MM.1S (cell line): ENCODE results near the gene SLC9A4.

Experiments
- DNase-seq: peaks from one replicate; pipeline ENCODE4 v3.0.0-alpha.2; 2015
- H2AFZ ChIP-seq: fragments of 300-600 bp; sonication (generic); 2 replicates; pipeline ENCODE4 v1.6.0; 2016; ENCODE audit warnings: antibody characterized with exemption, low read length
- H3F3A ChIP-seq: fragments of 300-600 bp; sonication (generic); 2 replicates; pipeline ENCODE4 v1.6.1; 2016; ENCODE audit warnings: mild to moderate bottlenecking, antibody characterized with exemption, low read length, moderate library complexity, mixed read lengths; ENCODE audit not compliant: insufficient read depth
- H3K27ac ChIP-seq: fragments of 300-600 bp; sonication (generic); 2 replicates; pipeline ENCODE4 v1.5.1; 2016; ENCODE audit warnings: mild to moderate bottlenecking, low read length
- H3K27me3 ChIP-seq: fragments of 300-600 bp; sonication (generic); replicated peaks from 2 replicates; pipeline ENCODE4 v1.6.0; 2016; ENCODE audit warnings: low read length; ENCODE audit not compliant: insufficient read depth
- H3K36me3 ChIP-seq: fragments of 300-600 bp; sonication (generic); replicated peaks from 2 replicates; pipeline ENCODE4 v1.6.1; 2016; ENCODE audit warnings: mild to moderate bottlenecking, low read length, mixed read lengths; ENCODE audit not compliant: insufficient read depth
- H3K4me1 ChIP-seq: fragments of 300-600 bp; sonication (generic); 2 replicates; pipeline ENCODE4 v1.6.1; 2016; ENCODE audit warnings: low read length, mixed read lengths
- H3K4me2 ChIP-seq: fragments of 300-600 bp; sonication (generic); 2 replicates; pipeline ENCODE4 v1.6.0; 2016; ENCODE audit warnings: low read depth, low read length
- H3K4me3 ChIP-seq: fragments of 300-600 bp; sonication (generic); 2 replicates; pipeline ENCODE4 v1.5.1; 2016; ENCODE audit warnings: low read length, mixed read lengths
- H3K79me2 ChIP-seq: fragments of 300-600 bp; sonication (generic); 2 replicates; pipeline ENCODE4 v1.6.1; 2016; ENCODE audit warnings: mixed run types, low read length, mixed read lengths
- H3K9ac ChIP-seq: fragments of 300-600 bp; sonication (generic); 2 replicates; pipeline ENCODE4 v1.6.1; 2016; ENCODE audit warnings: low read length, mixed read lengths
- H3K9me2 ChIP-seq: fragments of 300-600 bp; sonication (generic); replicated peaks from 2 replicates; pipeline ENCODE4 v1.6.1; 2016; ENCODE audit warnings: mild to moderate bottlenecking, low read length, mixed read lengths; ENCODE audit not compliant: insufficient read depth
- H3K9me3 ChIP-seq: fragments of 300-600 bp; sonication (generic); replicated peaks from 2 replicates; pipeline ENCODE4 v1.6.1; 2016; ENCODE audit warnings: mild to moderate bottlenecking, low read length, mixed read lengths; ENCODE audit not compliant: insufficient read depth
- H4K20me1 ChIP-seq: fragments of 300-600 bp; sonication (generic); 2 replicates; pipeline ENCODE4 v1.6.1; 2016; ENCODE audit warnings: mild to moderate bottlenecking, low read length, moderate library complexity, mixed read lengths; ENCODE audit not compliant: insufficient read depth
- CTCF ChIP-seq: fragments of 300-600 bp; sonication (generic); IDR thresholded peaks from 2 replicates; pipeline ENCODE4 v1.5.1; 2016; ENCODE audit warnings: antibody characterized with exemption, low read length, mixed read lengths
- EZH2 ChIP-seq: fragments of 300-600 bp; sonication (generic); optimal IDR thresholded peaks from 2 replicates; pipeline ENCODE3; 2017; ENCODE audit warnings: low read depth, mild to moderate bottlenecking, antibody characterized with exemption, low read length, mixed read lengths
- EZH2phosphoT487 ChIP-seq: fragments of 300-600 bp; sonication (generic); IDR thresholded peaks from 2 replicates; pipeline ENCODE4 v1.6.1; 2018; ENCODE audit warnings: antibody characterized with exemption, low read length

Gene SLC9A4

GRCh38 chr2:102502576-102502975 lies 29.6 kb downstream of the SLC9A4 start:
- Histone ChIP-seq H3K36me3 (no peaks in the 10 kb centered on the region), H4K20me1 (no peaks in the 10 kb centered on the region), H2AFZ (no peak overlapping the region), H3K4me2 (no peak overlapping the region), H3K4me3 (no peak overlapping the region), H3K9ac (no peak overlapping the region), H3K9me2 (no peaks in the 10 kb centered on the region), H3K27me3 (no peaks in the 10 kb centered on the region), H3K4me1 (no peaks in the 10 kb centered on the region), H3F3A (no peaks in the 10 kb centered on the region), H3K9me3 (no peaks in the 10 kb centered on the region), H3K27ac (no peak overlapping the region), H3K79me2 (no peaks in the 10 kb centered on the region)
- TF ChIP-seq EZH2phosphoT487 (no peak), EZH2 (no peak), CTCF (no peak)
- no peak for DNase-seq

GRCh38 chr2:102504833-102505232 lies 31.8 kb downstream of the SLC9A4 start:
- Histone ChIP-seq H3K36me3 (no peaks in the 10 kb centered on the region), H2AFZ (no peak overlapping the region), H3K27ac (no peak overlapping the region), H3K79me2 (no peaks in the 10 kb centered on the region), H3K9ac (no peak overlapping the region), H3K9me2 (no peaks in the 10 kb centered on the region), H3K4me1 (peaks cover 5% of the 10 kb centered on the region; the same call in 1 of the 2 replicates), H3K4me3 (no peak overlapping the region), H3K4me2 (no peak overlapping the region), H3K27me3 (no peaks in the 10 kb centered on the region), H3K9me3 (no peaks in the 10 kb centered on the region), H3F3A (no peaks in the 10 kb centered on the region), H4K20me1 (no peaks in the 10 kb centered on the region)
- TF ChIP-seq CTCF (no peak), EZH2 (no peak), EZH2phosphoT487 (no peak)
- no peak for DNase-seq

GRCh38 chr2:102505290-102505689 lies 32.3 kb downstream of the SLC9A4 start:
- peaks cover 5% of the 10 kb centered on the region; the same call in 1 of the 2 replicates for H3K4me1 ChIP-seq
- no peaks in the 10 kb centered on the region for H3K9me3 ChIP-seq
- no peaks in the 10 kb centered on the region for H3K36me3 ChIP-seq
- H3K9ac ChIP-seq: no peak overlapping the region
- H3K79me2 ChIP-seq: no peaks in the 10 kb centered on the region
- DNase-seq: no peak
- no peak overlapping the region for H2AFZ ChIP-seq
- H4K20me1 ChIP-seq: no peaks in the 10 kb centered on the region
- no peaks in the 10 kb centered on the region for H3K27me3 ChIP-seq
- TF ChIP-seq EZH2 (no peak), CTCF (no peak), EZH2phosphoT487 (no peak)
- no peak overlapping the region for H3K27ac ChIP-seq
- H3K4me2 ChIP-seq: no peak overlapping the region
- no peaks in the 10 kb centered on the region for H3K9me2 ChIP-seq
- no peak overlapping the region for H3K4me3 ChIP-seq
- no peaks in the 10 kb centered on the region for H3F3A ChIP-seq
